Ishikawa (cell line): ENCODE results near the gene POLR1A.

ENCODE experiments used
- CEBPB ChIP-seq: IDR thresholded peaks from 2 replicates; pipeline ENCODE4 v1.6.1; 2012
- CREB1 ChIP-seq: IDR thresholded peaks from 2 replicates; pipeline ENCODE4 v1.6.1; 2012; ENCODE audit warnings: low read depth
- EGR1 ChIP-seq: IDR thresholded peaks from 2 replicates; pipeline ENCODE4 v1.6.1; 2012
- EP300 ChIP-seq: IDR thresholded peaks from 2 replicates; pipeline ENCODE4 v1.6.1; 2012; ENCODE audit warnings: borderline replicate concordance
- FOXM1 ChIP-seq: IDR thresholded peaks from 2 replicates; pipeline ENCODE4 v1.6.1; 2012; ENCODE audit warnings: low read depth, borderline replicate concordance
- NFIC ChIP-seq: IDR thresholded peaks from 2 replicates; pipeline ENCODE4 v1.6.1; 2012
- RAD21 ChIP-seq: IDR thresholded peaks from 2 replicates; pipeline ENCODE4 v1.6.1; 2012; ENCODE audit warnings: low read depth
- TAF1 ChIP-seq: IDR thresholded peaks from 2 replicates; pipeline ENCODE4 v1.6.1; 2012; ENCODE audit warnings: low read depth, mild to moderate bottlenecking
- TCF12 ChIP-seq: IDR thresholded peaks from 2 replicates; pipeline ENCODE4 v1.6.1; 2012; ENCODE audit warnings: low read depth
- TEAD4 ChIP-seq: IDR thresholded peaks from 2 replicates; pipeline ENCODE4 v1.6.1; 2012
- YY1 ChIP-seq: IDR thresholded peaks from 2 replicates; pipeline ENCODE4 v1.6.1; 2012; ENCODE audit warnings: low read depth
- ZBTB7A ChIP-seq: IDR thresholded peaks from 2 replicates; pipeline ENCODE4 v1.6.1; 2012; ENCODE audit warnings: low read depth
- TF ChIP-seq, protein P1 (sequence below): IDR thresholded peaks from 2 replicates; pipeline ENCODE4 v1.6.1; 2012; ENCODE audit warnings: low read depth, mild to moderate bottlenecking
- TF ChIP-seq, protein P2 (sequence below): IDR thresholded peaks from 2 replicates; pipeline ENCODE4 v1.6.1; 2012
- TF ChIP-seq, protein P3 (sequence below): IDR thresholded peaks from 2 replicates; pipeline ENCODE4 v1.6.1; 2012

Gene POLR1A

DNA sequence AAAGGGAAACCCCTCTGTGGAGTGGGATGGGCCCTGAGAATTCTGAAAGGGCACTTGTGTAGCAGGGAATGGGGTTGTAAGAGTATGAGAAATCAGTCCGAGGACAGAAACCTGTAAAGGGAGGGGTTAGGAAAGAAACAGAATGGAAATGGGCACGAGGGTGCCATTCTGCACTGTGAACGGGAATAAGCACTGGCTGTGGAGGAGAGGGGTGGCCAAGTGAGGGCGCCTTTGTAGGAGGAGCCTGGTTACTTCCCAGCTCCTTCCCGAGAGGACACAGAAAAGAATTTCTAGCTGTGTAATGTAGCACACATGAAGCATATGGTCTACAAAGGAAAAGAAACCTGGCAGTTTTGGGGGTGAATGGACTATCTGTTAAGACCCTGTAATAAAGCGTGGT, 53.4 kb downstream of the POLR1A start:
- TF ChIP-seq FOXM1 = no peak
- no peak for TF ChIP-seq TCF12
- no peak for TF ChIP-seq ZBTB7A
- TF ChIP-seq NFIC = no peak
- no peak for TF ChIP-seq RAD21
- no peak for TF ChIP-seq TEAD4
- TF ChIP-seq, protein P1, sequence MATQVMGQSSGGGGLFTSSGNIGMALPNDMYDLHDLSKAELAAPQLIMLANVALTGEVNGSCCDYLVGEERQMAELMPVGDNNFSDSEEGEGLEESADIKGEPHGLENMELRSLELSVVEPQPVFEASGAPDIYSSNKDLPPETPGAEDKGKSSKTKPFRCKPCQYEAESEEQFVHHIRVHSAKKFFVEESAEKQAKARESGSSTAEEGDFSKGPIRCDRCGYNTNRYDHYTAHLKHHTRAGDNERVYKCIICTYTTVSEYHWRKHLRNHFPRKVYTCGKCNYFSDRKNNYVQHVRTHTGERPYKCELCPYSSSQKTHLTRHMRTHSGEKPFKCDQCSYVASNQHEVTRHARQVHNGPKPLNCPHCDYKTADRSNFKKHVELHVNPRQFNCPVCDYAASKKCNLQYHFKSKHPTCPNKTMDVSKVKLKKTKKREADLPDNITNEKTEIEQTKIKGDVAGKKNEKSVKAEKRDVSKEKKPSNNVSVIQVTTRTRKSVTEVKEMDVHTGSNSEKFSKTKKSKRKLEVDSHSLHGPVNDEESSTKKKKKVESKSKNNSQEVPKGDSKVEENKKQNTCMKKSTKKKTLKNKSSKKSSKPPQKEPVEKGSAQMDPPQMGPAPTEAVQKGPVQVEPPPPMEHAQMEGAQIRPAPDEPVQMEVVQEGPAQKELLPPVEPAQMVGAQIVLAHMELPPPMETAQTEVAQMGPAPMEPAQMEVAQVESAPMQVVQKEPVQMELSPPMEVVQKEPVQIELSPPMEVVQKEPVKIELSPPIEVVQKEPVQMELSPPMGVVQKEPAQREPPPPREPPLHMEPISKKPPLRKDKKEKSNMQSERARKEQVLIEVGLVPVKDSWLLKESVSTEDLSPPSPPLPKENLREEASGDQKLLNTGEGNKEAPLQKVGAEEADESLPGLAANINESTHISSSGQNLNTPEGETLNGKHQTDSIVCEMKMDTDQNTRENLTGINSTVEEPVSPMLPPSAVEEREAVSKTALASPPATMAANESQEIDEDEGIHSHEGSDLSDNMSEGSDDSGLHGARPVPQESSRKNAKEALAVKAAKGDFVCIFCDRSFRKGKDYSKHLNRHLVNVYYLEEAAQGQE = no peak
- TF ChIP-seq CEBPB = no peak
- no peak for TF ChIP-seq CREB1
- no peak for TF ChIP-seq EGR1
- TF ChIP-seq, protein P2, sequence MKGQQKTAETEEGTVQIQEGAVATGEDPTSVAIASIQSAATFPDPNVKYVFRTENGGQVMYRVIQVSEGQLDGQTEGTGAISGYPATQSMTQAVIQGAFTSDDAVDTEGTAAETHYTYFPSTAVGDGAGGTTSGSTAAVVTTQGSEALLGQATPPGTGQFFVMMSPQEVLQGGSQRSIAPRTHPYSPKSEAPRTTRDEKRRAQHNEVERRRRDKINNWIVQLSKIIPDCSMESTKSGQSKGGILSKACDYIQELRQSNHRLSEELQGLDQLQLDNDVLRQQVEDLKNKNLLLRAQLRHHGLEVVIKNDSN = no peak
- no peak for TF ChIP-seq TAF1
- TF ChIP-seq, protein P3, sequence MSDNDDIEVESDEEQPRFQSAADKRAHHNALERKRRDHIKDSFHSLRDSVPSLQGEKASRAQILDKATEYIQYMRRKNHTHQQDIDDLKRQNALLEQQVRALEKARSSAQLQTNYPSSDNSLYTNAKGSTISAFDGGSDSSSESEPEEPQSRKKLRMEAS = no peak
- no peak for TF ChIP-seq EP300
- TF ChIP-seq YY1 = no peak

- TF ChIP-seq, protein P3 = no peak
- TF ChIP-seq ZBTB7A (no peak), NFIC (no peak), TCF12 (no peak)
Observed at GRCh38 chr2:86050301-86050700, 55.4 kb downstream of the POLR1A start.

DNA sequence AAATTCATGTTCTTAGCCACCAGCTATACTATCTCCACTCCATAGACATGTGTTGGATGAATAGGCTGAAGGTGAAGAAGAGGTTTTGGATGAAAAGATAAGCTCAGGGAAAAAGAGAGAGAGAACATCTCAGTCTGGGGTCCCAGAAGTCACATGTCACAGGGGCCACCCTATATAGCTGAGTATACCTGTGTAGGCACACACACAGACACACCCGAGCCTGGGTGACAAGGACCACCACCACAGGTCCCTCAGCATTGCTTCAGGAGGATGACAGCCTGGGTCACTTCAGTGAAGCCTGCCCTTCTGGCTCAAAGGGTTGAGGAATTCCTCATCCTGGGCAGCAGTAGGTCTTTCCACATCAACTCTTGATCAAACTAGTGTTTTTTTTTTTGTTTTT, 56.2 kb downstream of the POLR1A start:
- TF ChIP-seq, protein P2 = no peak
- no peak for TF ChIP-seq FOXM1
- TF ChIP-seq CREB1 = no peak
- TF ChIP-seq YY1 = no peak
- TF ChIP-seq, protein P3 = no peak
- TF ChIP-seq, protein P1 = no peak
- TF ChIP-seq ZBTB7A = no peak

- no peak for TF ChIP-seq TEAD4
- no peak for TF ChIP-seq TCF12
- TF ChIP-seq, protein P2 = no peak
- no peak for TF ChIP-seq FOXM1
- TF ChIP-seq TAF1 = no peak
- TF ChIP-seq, protein P3 = no peak
- no peak for TF ChIP-seq CEBPB
- TF ChIP-seq EP300 = no peak
- no peak for TF ChIP-seq NFIC
Observed at GRCh38 chr2:86048888-86049287, 56.8 kb downstream of the POLR1A start.

- TF ChIP-seq EGR1 (no peak), TAF1 (no peak), EP300 (no peak), CREB1 (no peak), RAD21 (no peak), NFIC (no peak), ZBTB7A (no peak), TCF12 (no peak)
- TF ChIP-seq, protein P3 = no peak
Observed at GRCh38 chr2:86048383-86048701, 57.3 kb downstream of the POLR1A start.
